RPMI8226 (cell line): ENCODE results near the gene NSUN4.

Source experiments
- DNase-seq: peaks from one replicate; pipeline ENCODE4 v3.0.0-alpha.2; 2015

Gene NSUN4

GRCh38 chr1:46408356-46409062 lies 67.9 kb downstream of the NSUN4 start:
- no peak for DNase-seq

- DNase-seq = no peak
Measured at GRCh38 chr1:46409063-46409372, 68.4 kb downstream of the NSUN4 start.

- no peak for DNase-seq
Measured at GRCh38 chr1:46410156-46411009, 69.8 kb downstream of the NSUN4 start.

- DNase-seq = no peak
Measured at GRCh38 chr1:46411010-46411405, 70.4 kb downstream of the NSUN4 start.
